Measurements from ENCODE around the gene AFMID. TPM values are rescaled to one million over a fixed set of nuclear protein-coding genes. Genes with fewer than 3 reads are reported as not detected.
"Not testable (repeated sequence)": the region's sequence is repeated elsewhere in the genome, so short reads cannot be mapped to it uniquely, and the experiment has no call there.

AFMID gene, protein sequence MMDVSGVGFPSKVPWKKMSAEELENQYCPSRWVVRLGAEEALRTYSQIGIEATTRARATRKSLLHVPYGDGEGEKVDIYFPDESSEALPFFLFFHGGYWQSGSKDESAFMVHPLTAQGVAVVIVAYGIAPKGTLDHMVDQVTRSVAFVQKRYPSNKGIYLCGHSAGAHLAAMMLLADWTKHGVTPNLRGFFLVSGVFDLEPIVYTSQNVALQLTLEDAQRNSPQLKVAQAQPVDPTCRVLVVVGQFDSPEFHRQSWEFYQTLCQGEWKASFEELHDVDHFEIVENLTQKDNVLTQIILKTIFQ
- total RNA-seq (2022) (18.7 and 22.2 TPM in 2 replicates), Bru-seq, nascent RNA (percentile 51 among the genes with signal in this experiment), BruChase-seq, experiment 1, labeled RNA remaining after a 6-hour chase (percentile 52 among the genes with signal in this experiment), BruChase-seq, experiment 2, labeled RNA remaining after a 2-hour chase (percentile 51 among the genes with signal in this experiment)
- long read RNA-seq, partial matches to known transcripts, result 0 of 8 reads
- long read RNA-seq, other reads (novel, unspliced or antisense), result 6 of 8 reads

GRCh38 chr17:78186692-78187595 lies at the start of gene AFMID, which contains the start of gene TK1:
AFMID (plus strand) TSS chr17:78187362; CDS start chr17:78187371, 9 bp downstream.
TK1 (minus strand) TSS chr17:78187052; CDS start chr17:78186994, 58 bp downstream.
- peak within 1 kb of the TSS; percentile 67 for H3K27ac Mint-ChIP-seq (ENCODE audit: low read depth, unreplicated experiment)
- H3K27me3 Mint-ChIP-seq (ENCODE audit: insufficient read depth, unreplicated experiment), result no peaks in the 10 kb centered on the region
- ChIA-PET CTCF (interaction anchor here (0.5 to 1.5 kb wide), 13 partner anchors 10 to 680 kb away, joined by 3 to 8 read pairs (median 3); no protein-coding TSS in a partner anchor), POLR2A (interaction anchor here (0.5 to 1.4 kb wide), 9 partner anchors 11 to 237 kb away, joined by 3 to 4 read pairs (median 3); no protein-coding TSS in a partner anchor)
- DNase-seq (ENCODE audit: unreplicated experiment), result peak; percentile 97
- intact Hi-C loops (cut with micrococcal nuclease), result loop anchor here (1.0 kb wide), 1 partner anchor 27 kb away; the partner anchor contains the start of gene BIRC5
- TF ChIP-seq, protein P1, sequence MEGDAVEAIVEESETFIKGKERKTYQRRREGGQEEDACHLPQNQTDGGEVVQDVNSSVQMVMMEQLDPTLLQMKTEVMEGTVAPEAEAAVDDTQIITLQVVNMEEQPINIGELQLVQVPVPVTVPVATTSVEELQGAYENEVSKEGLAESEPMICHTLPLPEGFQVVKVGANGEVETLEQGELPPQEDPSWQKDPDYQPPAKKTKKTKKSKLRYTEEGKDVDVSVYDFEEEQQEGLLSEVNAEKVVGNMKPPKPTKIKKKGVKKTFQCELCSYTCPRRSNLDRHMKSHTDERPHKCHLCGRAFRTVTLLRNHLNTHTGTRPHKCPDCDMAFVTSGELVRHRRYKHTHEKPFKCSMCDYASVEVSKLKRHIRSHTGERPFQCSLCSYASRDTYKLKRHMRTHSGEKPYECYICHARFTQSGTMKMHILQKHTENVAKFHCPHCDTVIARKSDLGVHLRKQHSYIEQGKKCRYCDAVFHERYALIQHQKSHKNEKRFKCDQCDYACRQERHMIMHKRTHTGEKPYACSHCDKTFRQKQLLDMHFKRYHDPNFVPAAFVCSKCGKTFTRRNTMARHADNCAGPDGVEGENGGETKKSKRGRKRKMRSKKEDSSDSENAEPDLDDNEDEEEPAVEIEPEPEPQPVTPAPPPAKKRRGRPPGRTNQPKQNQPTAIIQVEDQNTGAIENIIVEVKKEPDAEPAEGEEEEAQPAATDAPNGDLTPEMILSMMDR (IDR thresholded peaks at IDR 0.05; ENCODE audit: unreplicated experiment), result peak; percentile 71
- H3K4me1 Mint-ChIP-seq (ENCODE audit: insufficient read depth, unreplicated experiment), result peaks cover 12% of the 10 kb centered on the region
- peaks cover 32% of the 10 kb centered on the region for H3K36me3 Mint-ChIP-seq (ENCODE audit: insufficient read depth, unreplicated experiment)
- no peaks in the 10 kb centered on the region for H3K9me3 Mint-ChIP-seq (ENCODE audit: unreplicated experiment)
- peak within 1 kb of the TSS; percentile 95 for H3K4me3 Mint-ChIP-seq (ENCODE audit: unreplicated experiment)
- BruUV-seq (replicated peaks), result no TSS peak

GRCh38 chr17:78137392-78138203 lies 49.6 kb upstream of the AFMID start:
- Mint-ChIP-seq H3K36me3 (ENCODE audit: insufficient read depth, unreplicated experiment) (no peaks in the 10 kb centered on the region), H3K27me3 (ENCODE audit: insufficient read depth, unreplicated experiment) (peaks cover 13% of the 10 kb centered on the region), H3K4me3 (ENCODE audit: unreplicated experiment) (no peak overlapping the region), H3K9me3 (ENCODE audit: unreplicated experiment) (no peaks in the 10 kb centered on the region), H3K4me1 (ENCODE audit: insufficient read depth, unreplicated experiment) (peaks cover 6% of the 10 kb centered on the region), H3K27ac (ENCODE audit: low read depth, unreplicated experiment) (no peak overlapping the region)
- DNase-seq (ENCODE audit: unreplicated experiment), result no peak
- intact Hi-C loops (cut with micrococcal nuclease), result no loop called here
- TF ChIP-seq, protein P1 (IDR thresholded peaks at IDR 0.05; ENCODE audit: unreplicated experiment), result peak; percentile 58
- ChIA-PET CTCF (interaction anchor here (0.6 kb wide), 2 partner anchors 49 to 236 kb away, joined by 3 to 4 read pairs; partner anchors contain the start of gene TK1), POLR2A (no interaction called here)
- no TSS peak for BruUV-seq (replicated peaks)

GRCh38 chr17:78138204-78139060 lies 48.7 kb upstream of the AFMID start:
- Mint-ChIP-seq H3K4me1 (ENCODE audit: insufficient read depth, unreplicated experiment) (peaks cover 6% of the 10 kb centered on the region), H3K4me3 (ENCODE audit: unreplicated experiment) (no peak overlapping the region), H3K36me3 (ENCODE audit: insufficient read depth, unreplicated experiment) (no peaks in the 10 kb centered on the region), H3K27ac (ENCODE audit: low read depth, unreplicated experiment) (no peak overlapping the region), H3K9me3 (ENCODE audit: unreplicated experiment) (no peaks in the 10 kb centered on the region), H3K27me3 (ENCODE audit: insufficient read depth, unreplicated experiment) (peaks cover 11% of the 10 kb centered on the region)
- intact Hi-C loops (cut with micrococcal nuclease), result no loop called here
- no peak for DNase-seq (ENCODE audit: unreplicated experiment)
- POLR2A ChIA-PET, result interaction anchor here (2.3 kb wide), 1 partner anchor 10 kb away, joined by 9 read pairs; the partner anchor contains the start of gene TMC6
- BruUV-seq (replicated peaks), result no TSS peak
- CTCF ChIA-PET, result interaction anchor here (0.6 kb wide), 2 partner anchors 48 to 237 kb away, joined by 3 to 4 read pairs; partner anchors contain the start of gene TK1
- TF ChIP-seq, protein P1 (IDR thresholded peaks at IDR 0.05; ENCODE audit: unreplicated experiment), result no peak

DNA sequence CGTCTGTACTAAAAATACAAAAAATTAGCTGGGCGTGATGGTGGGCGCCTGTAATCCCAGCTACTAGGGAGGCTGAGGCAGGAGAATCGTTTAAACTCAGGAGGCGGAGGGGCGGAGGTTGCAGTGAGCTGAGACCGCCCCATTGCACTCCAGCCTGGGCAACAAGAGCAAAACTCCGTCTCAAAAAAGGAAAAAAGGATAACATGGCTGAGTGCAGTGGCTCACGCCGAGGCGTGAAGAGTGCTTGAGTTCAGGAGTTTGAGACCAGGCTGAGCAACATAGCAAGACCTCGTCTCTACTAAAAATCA lies 47.3 kb upstream of the AFMID start:
- H3K36me3 Mint-ChIP-seq (ENCODE audit: insufficient read depth, unreplicated experiment); intact Hi-C loops (cut with micrococcal nuclease); H3K27ac Mint-ChIP-seq (ENCODE audit: low read depth, unreplicated experiment); BruUV-seq (replicated peaks); H3K9me3 Mint-ChIP-seq (ENCODE audit: unreplicated experiment); DNase-seq (ENCODE audit: unreplicated experiment); H3K27me3 Mint-ChIP-seq (ENCODE audit: insufficient read depth, unreplicated experiment); H3K4me3 Mint-ChIP-seq (ENCODE audit: unreplicated experiment): not testable (repeated sequence)
- POLR2A ChIA-PET, result interaction anchor here (2.3 kb wide), 1 partner anchor 12 kb away, joined by 9 read pairs; the partner anchor contains the start of gene TMC6
- peaks cover 14% of the 10 kb centered on the region for H3K4me1 Mint-ChIP-seq (ENCODE audit: insufficient read depth, unreplicated experiment)
- CTCF ChIA-PET, result interaction anchor here (0.7 to 0.8 kb wide), 3 partner anchors 13 to 27 kb away, joined by 3 to 5 read pairs (median 4); no protein-coding TSS in a partner anchor
